SK-N-SH (cell line): ENCODE measurements around the gene DYNC2H1.

ENCODE experiments used
- CHD2 ChIP-seq: fragments of 150-350 bp; IDR thresholded peaks from 2 replicates; pipeline ENCODE4 v1.6.1; 2018; ENCODE audit warnings: low read length; ENCODE audit not compliant: partially characterized antibody
- CTCF ChIP-seq: fragments of 200-600 bp; sonication (generic); IDR thresholded peaks from 2 replicates; pipeline ENCODE4 v1.6.1; 2017; ENCODE audit warnings: antibody characterized with exemption, mild to moderate bottlenecking, moderate library complexity
- EP300 ChIP-seq, 2 experiments: IDR thresholded peaks; 2 replicates each; pipeline versions ENCODE4 v1.4.0 to v1.6.1; 2012; ENCODE audit warnings: borderline replicate concordance in 1 of 2, low read depth in 1 of 2, low read length in 1 of 2
- FOXJ3 ChIP-seq: sonication (generic); formaldehyde crosslinking; IDR thresholded peaks from 2 replicates; pipeline ENCODE4 v1.5.1; 2020; ENCODE audit warnings: mild to moderate bottlenecking, missing genetic modification reagents
- GABPA ChIP-seq: IDR thresholded peaks from 2 replicates; pipeline ENCODE4 v1.4.0; 2012; ENCODE audit warnings: low read depth, mild to moderate bottlenecking
- JUND ChIP-seq: IDR thresholded peaks from 2 replicates; pipeline ENCODE4 v1.4.0; 2012
- MXI1 ChIP-seq: IDR thresholded peaks from 2 replicates; pipeline ENCODE4 v1.6.1; 2012; ENCODE audit warnings: mild to moderate bottlenecking, low read depth, low read length, improper control_type of control experiment
- POLR2AphosphoS5 ChIP-seq: IDR thresholded peaks from 2 replicates; pipeline ENCODE4 v1.6.1; 2012; ENCODE audit warnings: low read depth, low read length
- USF1 ChIP-seq: IDR thresholded peaks from 2 replicates; pipeline ENCODE4 v1.4.0; 2012; ENCODE audit warnings: low read depth, borderline replicate concordance
- YY1 ChIP-seq: IDR thresholded peaks from 2 replicates; pipeline ENCODE4 v1.4.0; 2012; ENCODE audit warnings: low read depth, mild to moderate bottlenecking

GRCh38 chr11:103529181-103529684 lies 420.0 kb downstream of the DYNC2H1 start:
- peak; percentile 84 for TF ChIP-seq POLR2AphosphoS5
- TF ChIP-seq FOXJ3 (CRISPR knock-in tag) = no peak
- TF ChIP-seq GABPA = no peak
- TF ChIP-seq CTCF = no peak
- peak; percentile 92 to 99 for TF ChIP-seq EP300 (IDR thresholded peaks at IDR 0.05; ENCODE audit: borderline replicate concordance in 1 of 2, low read depth in 1 of 2, low read length in 1 of 2)
- TF ChIP-seq JUND = peak; percentile 97
- TF ChIP-seq MXI1 = no peak
- peak; percentile 13; the same call in 1 of the 2 replicates for TF ChIP-seq USF1
- no peak for TF ChIP-seq YY1
- TF ChIP-seq CHD2 = peak; percentile 22
